Suppressor macrophage (primary cell): ENCODE measurements around the gene FBXO17.

Experiments used
- DNase-seq, 4 experiments: peaks; one replicate each; pipeline ENCODE4 v3.0.0-alpha.2; 2020 to 2022

Gene FBXO17

GRCh38 chr19:38915329-38916321 is 59.9 kb downstream of the FBXO17 start:
- DNase-seq, result no peak

- no peak for DNase-seq
Observed at GRCh38 chr19:38913958-38914357, 61.6 kb downstream of the FBXO17 start.

- DNase-seq, result peak; percentile 80 to 92 (median 89)
Observed at GRCh38 chr19:38912600-38913514, 62.7 kb downstream of the FBXO17 start.

DNA sequence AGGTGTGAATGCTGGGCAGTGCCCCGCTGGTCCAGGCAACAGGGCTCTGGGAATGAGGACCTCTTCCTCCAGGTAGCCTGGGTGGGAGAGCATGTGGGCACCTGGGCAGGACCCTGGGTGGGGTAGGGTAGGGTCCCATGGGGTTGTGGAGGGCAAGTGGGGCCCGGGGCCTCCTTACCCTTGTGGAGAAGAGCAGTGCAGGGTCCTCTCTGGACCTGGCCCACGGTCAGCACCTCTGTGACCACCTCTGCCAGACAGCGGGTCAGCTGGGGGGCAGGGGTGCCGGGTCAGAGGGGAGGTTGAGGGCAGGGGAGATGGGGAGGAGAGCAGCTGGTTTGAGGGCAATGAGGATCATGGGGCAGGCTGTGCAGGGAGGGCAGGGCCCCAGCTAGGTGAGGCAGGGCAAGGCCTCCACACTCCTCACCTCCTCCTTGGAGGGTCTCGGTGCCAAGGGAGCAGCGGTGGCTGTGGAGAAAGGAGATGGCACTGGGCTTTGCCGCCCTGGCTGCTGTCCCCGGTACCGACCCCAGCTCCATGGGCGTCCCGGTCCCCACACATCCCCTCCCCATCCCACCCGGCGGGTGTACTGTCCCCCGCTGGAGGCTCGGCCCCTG is 64.0 kb downstream of the FBXO17 start:
- DNase-seq, result no peak

GRCh38 chr19:38910488-38910887 is 65.1 kb downstream of the FBXO17 start:
- no peak for DNase-seq

- no peak for DNase-seq
Observed at GRCh38 chr19:38908911-38909310, 66.6 kb downstream of the FBXO17 start.

DNA sequence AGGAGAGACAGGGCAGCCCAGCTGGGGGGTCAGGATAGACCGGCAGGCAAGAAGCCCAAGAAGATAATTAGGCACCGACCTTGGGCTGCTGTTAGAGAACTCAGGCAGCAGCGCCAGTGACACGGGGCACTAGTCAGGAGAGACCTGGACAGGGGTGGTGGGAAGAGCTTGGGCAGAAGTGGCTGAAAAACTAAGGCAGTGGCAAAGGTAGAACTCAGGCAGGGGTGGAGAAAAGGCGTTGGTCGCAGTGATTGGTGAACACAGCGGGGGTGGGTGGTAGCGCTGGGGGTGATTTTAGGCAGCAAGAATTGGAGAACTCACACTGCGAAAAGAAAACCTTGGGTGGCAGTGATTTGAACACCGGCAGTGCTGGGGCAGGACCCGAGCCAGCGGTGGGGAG is 67.9 kb downstream of the FBXO17 start:
- DNase-seq, result no peak

GRCh38 chr19:38907227-38907626 is 68.3 kb downstream of the FBXO17 start:
- no peak for DNase-seq

GRCh38 chr19:38905620-38906019 is 69.9 kb downstream of the FBXO17 start:
- DNase-seq, result no peak

GRCh38 chr19:38904581-38905539 is 70.7 kb downstream of the FBXO17 start:
- peak in 2 of 4 experiments; percentile 24 to 40 for DNase-seq

GRCh38 chr19:38901683-38902082 is 73.9 kb downstream of the FBXO17 start:
- DNase-seq, result no peak

DNA sequence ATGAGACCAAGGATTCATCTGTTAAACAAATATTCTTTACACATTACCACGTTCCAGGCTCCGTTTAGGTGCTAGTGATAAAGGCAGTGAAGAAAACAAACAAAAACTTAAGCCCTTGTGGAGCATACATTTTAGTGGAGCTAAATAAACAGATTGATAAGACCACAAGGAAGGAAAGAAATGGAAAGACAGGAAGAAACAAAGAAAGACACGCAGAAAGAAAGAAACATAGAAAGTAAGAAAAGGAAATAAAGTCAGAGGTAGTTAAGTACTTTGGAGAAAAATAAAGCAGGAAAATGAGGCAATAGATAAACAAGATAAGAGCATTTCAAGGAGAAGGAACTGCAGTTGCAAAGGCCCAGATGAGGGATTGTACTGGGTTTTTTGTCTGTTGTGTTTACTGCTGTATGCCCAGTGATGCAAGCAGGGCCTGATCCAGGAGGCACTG is 74.8 kb downstream of the FBXO17 start:
- peak in 3 of 4 experiments; percentile 13 to 19 (median 17) for DNase-seq

DNA sequence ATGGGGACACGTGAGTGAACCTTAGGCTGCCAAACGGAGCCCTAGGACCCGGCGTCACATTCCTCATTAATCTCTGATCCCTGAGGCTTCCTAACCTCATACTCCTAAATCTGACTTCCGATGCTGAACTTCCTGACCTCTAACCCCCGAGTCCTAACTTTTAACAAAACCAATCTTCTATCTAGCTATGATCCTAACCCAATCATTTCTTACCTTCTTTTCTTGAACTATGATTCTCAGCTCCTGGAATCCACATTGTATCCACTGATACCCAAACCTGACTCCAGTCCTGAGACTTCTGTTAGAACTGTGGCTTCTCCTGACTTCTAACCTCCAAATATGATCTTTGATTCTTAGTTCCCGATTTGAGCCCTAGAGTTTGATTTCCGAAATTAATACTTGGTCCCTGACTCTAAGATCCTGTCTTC is 75.3 kb downstream of the FBXO17 start:
- DNase-seq, result peak in 3 of 4 experiments; percentile 19 to 82 (median 78)

GRCh38 chr19:38899447-38900201 is 75.9 kb downstream of the FBXO17 start, which contains the start of the genes NFKBIB and SIRT2:
TSS of gene NFKBIB (plus strand) at chr19:38899969. CDS start at chr19:38900033, 64 bp downstream.
TSS of gene SIRT2 (minus strand) at chr19:38899618. CDS start at chr19:38899521, 97 bp downstream.
- DNase-seq, result peak; percentile 100

GRCh38 chr19:38898788-38899446 is 76.6 kb downstream of the FBXO17 start:
- DNase-seq, result peak; percentile 14 to 45 (median 40)

DNA sequence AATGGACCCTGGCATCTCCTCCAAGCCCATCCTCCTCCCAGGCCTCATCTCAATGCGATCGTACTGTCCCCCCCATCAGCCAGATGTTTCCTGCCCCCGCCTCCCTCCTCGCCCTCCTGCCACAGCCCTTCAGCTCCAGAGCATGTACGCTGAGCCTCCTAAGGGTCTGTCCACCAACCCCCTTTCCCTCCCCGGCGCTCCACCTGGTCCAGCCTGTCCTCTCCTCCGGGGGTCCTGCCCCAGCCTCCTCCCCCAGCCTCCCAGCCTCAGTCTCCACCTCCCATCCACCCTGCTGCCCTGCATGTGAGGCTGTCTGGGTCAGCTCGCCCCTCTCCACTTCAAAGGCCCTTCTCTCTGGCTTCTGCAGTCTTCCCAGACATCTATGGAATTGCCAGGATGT is 80.6 kb downstream of the FBXO17 start:
- DNase-seq, result no peak

- DNase-seq, result no peak
Observed at GRCh38 chr19:38893341-38893771, 82.2 kb downstream of the FBXO17 start.

- DNase-seq, result no peak
Observed at GRCh38 chr19:38892841-38893240, 82.7 kb downstream of the FBXO17 start.

- no peak for DNase-seq
Observed at GRCh38 chr19:38891771-38892170, 83.8 kb downstream of the FBXO17 start.
